ENCODE results near the gene P4HA2. TPM values are rescaled to one million over a fixed set of nuclear protein-coding genes. Genes with fewer than 3 reads are reported as not detected.

The P4HA2 gene
- total and polyA plus RNA-seq, 4 donors, result 20.3 to 62.3 (median 37.2) TPM

- no peak for TF ChIP-seq CTCF (IDR thresholded peaks at IDR 0.05; ENCODE audit: control extremely low read depth, extremely low read depth)
- Histone ChIP-seq H3K4me1 (ENCODE audit: control insufficient read depth in 5 of 5, insufficient read depth in 5 of 5, low read length in 5 of 5) (no peaks in the 10 kb centered on the region), H3K27ac (ENCODE audit: low read depth in 1 of 2, low read length in 1 of 2) (no peak overlapping the region), H3K4me3 (no peak overlapping the region), H3K27me3 (ENCODE audit: control insufficient read depth in 3 of 3, insufficient read depth in 3 of 3, low read length in 2 of 3) (no peaks in the 10 kb centered on the region), H3K36me3 (ENCODE audit: control insufficient read depth in 4 of 4, insufficient read depth in 4 of 4, low read length in 4 of 4) (no peaks in the 10 kb centered on the region), H3K9me3 (ENCODE audit: control insufficient read depth in 4 of 4, insufficient read depth in 3 of 4, low read length in 3 of 4) (peaks cover 0 to 14% (median 2%) of the 10 kb centered on the region in 4 donors), H3K9ac (ENCODE audit: insufficient read depth in 1 of 2, low read length in 2 of 2) (no peak overlapping the region)
- ATAC-seq (ENCODE audit: insufficient read depth, low FRiP score), result no peak
- WGBS, 2 donors, result 100% methylated on average over 1 of the region's 1 CpG
- DNase-seq, result no peak
These were observed 84.5 kb downstream of the P4HA2 start for GRCh38 chr5:132143148-132143547.

GRCh38 chr5:132142459-132142858 is 85.2 kb downstream of the P4HA2 start:
- TF ChIP-seq CTCF (IDR thresholded peaks at IDR 0.05; ENCODE audit: control extremely low read depth, extremely low read depth), result no peak
- DNase-seq, result no peak
- no peaks in the 10 kb centered on the region for H3K27me3 ChIP-seq (ENCODE audit: control insufficient read depth in 3 of 3, insufficient read depth in 3 of 3, low read length in 2 of 3)
- no peak overlapping the region for H3K9ac ChIP-seq (ENCODE audit: insufficient read depth in 1 of 2, low read length in 2 of 2)
- no peaks in the 10 kb centered on the region for H3K4me1 ChIP-seq (ENCODE audit: control insufficient read depth in 5 of 5, insufficient read depth in 5 of 5, low read length in 5 of 5)
- H3K9me3 ChIP-seq (ENCODE audit: control insufficient read depth in 4 of 4, insufficient read depth in 3 of 4, low read length in 3 of 4), result peaks cover 0 to 14% (median 2%) of the 10 kb centered on the region in 4 donors
- no peak overlapping the region for H3K27ac ChIP-seq (ENCODE audit: low read depth in 1 of 2, low read length in 1 of 2)
- H3K36me3 ChIP-seq (ENCODE audit: control insufficient read depth in 4 of 4, insufficient read depth in 4 of 4, low read length in 4 of 4), result no peaks in the 10 kb centered on the region
- H3K4me3 ChIP-seq, result no peak overlapping the region
- ATAC-seq (ENCODE audit: insufficient read depth, low FRiP score), result no peak

Small RNA genes within 50 kb of the gene (small RNA-seq; reads per million reads assigned to genes)
- gene AC063976.4 (ENCODE audit: low replicate concordance), result not detected

Other genes starting within 250 kb of the P4HA2 start
- 1 to 10 TPM in 1 of 2 donors, under 1 TPM in 1; 0.43 to 6.7 TPM for gene ACSL6, start 216.2 kb downstream of the P4HA2 start, total RNA-seq
- under 1 TPM; 0.10 to 0.33 TPM for gene ACSL6, start 216.2 kb downstream of the P4HA2 start, polyA plus RNA-seq
- gene IL3, start 167.2 kb downstream of the P4HA2 start, total RNA-seq, result not detected
- gene IL3, start 167.2 kb downstream of the P4HA2 start, polyA plus RNA-seq, result not detected
- gene CSF2, start 154.1 kb downstream of the P4HA2 start, total RNA-seq, result 10 to 100 TPM in 1 of 2 donors, under 1 TPM in 1; 0.37 to 11.6 TPM
- gene CSF2, start 154.1 kb downstream of the P4HA2 start, polyA plus RNA-seq, result 10 to 100 TPM in 1 of 2 donors, 1 to 10 TPM in 1; 4.7 to 16.8 TPM
- gene PDLIM4, start 29.8 kb upstream of the P4HA2 start, total RNA-seq, result 10 to 100 TPM in 1 of 2 donors, 1 to 10 TPM in 1; 7.3 to 13.8 TPM
- 10 to 100 TPM in 1 of 2 donors, 1 to 10 TPM in 1; 8.3 to 10.9 TPM for gene PDLIM4, start 29.8 kb upstream of the P4HA2 start, polyA plus RNA-seq
- gene SLC22A4, start 66.5 kb upstream of the P4HA2 start, total RNA-seq, result 10 to 100 TPM; 10.9 to 18.1 TPM
- gene SLC22A4, start 66.5 kb upstream of the P4HA2 start, polyA plus RNA-seq, result 10 to 100 TPM in 1 of 2 donors, 1 to 10 TPM in 1; 3.6 to 15.7 TPM
- gene SLC22A5, start 141.9 kb upstream of the P4HA2 start, total RNA-seq, result 10 to 100 TPM in 1 of 2 donors, 1 to 10 TPM in 1; 8.5 to 12.7 TPM
- gene SLC22A5, start 141.9 kb upstream of the P4HA2 start, polyA plus RNA-seq, result 1 to 10 TPM; 4.6 to 7.2 TPM